Activated naive CD4-positive, alpha-beta T cell treated with anti-CD3 and anti-CD28 coated beads, Interleukin-2, amount 50 U/mL, for 72 hours (primary cell): ENCODE measurements around the gene VRK2. TPM values are rescaled to one million over a fixed set of nuclear protein-coding genes. Genes with fewer than 3 reads are reported as not detected.
A peak's percentile ranks its signal among the peaks of the same experiment; 100 is the strongest.

Experiments used
- ATAC-seq, 2 donors: fragments of 150-1000 bp; cut with Tn5 transposase; 2 replicates each; pipeline ENCODE4 v1.10.0; 2021; ENCODE audit warnings: mild to moderate bottlenecking in 2 of 2, moderate library complexity in 2 of 2
- DNase-seq, 2 donors: peaks; one replicate each; pipeline ENCODE4 v3.0.0; 2021 to 2022; ENCODE audit warnings: low spot score in 2 of 2
- H3K27ac Mint-ChIP-seq, 2 donors: one replicate each; pipeline ENCODE4 v1.8.0; 2022; ENCODE audit warnings: mild to moderate bottlenecking in 2 of 2, mixed read lengths in 2 of 2
- H3K36me3 Mint-ChIP-seq, 2 donors: one replicate each; pipeline ENCODE4 v1.8.0; 2022; ENCODE audit warnings: mixed read lengths in 2 of 2
- H3K9me3 Mint-ChIP-seq, 2 donors: one replicate each; pipeline ENCODE4 v1.8.0; 2022; ENCODE audit warnings: mixed read lengths in 2 of 2
- total RNA-seq, 2 donors: library from RNA; stranded (reverse); gene quantifications; one replicate each; pipeline ENCODE4 v1.2.3, GENCODE V29; 2022

The VRK2 gene
- 10 to 100 TPM in 1 of 2 donors, 1 to 10 TPM in 1; 6.9 to 20.9 TPM for total RNA-seq

DNA sequence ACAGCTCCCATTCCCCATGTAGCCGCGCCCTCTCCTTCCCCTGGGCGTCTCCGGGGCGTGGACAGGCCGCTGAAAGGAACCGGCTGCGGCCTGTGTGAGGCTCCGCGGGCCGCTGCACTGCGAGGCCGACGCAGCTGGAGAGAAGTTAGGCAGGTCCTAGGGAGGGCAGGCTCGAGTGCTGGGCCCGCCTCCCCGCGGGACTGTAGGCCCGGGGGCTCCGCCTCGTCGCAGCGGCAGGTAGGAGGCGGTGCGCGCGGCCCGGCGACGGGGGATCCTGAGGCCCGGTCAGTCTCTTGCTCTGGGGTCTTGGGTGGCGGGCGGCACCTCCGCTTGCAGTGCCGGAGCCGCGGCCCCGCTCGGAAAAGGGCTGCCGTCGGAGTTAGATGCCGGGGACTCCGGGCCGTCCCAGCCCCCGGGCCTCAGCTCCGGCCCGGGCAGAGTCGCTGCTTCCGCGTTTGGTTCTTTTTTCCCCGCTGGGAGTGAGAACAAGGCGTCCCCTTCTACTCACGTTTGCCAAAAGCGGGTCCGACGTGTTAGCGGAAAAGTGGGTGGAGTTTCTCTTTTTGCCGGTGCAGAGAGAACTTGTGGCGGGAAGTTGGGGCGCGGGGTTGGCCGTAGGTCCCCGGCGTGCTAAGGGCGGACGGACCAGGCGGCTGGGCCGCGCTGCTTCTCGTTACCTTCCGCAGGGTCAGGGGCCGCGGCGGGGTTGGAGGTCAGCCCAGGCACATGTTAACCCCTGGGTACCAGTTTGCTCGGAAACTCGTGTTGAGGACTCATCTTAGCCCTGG is at the start of gene VRK2:
TSS of gene VRK2 (plus strand) at position 222 of the 788 bp plus-strand sequence. CDS start 2,026 bp downstream, outside the sequence.
- H3K9me3 Mint-ChIP-seq = no peaks in the 10 kb centered on the region
- peaks cover 14 to 16% of the 10 kb centered on the region in 2 donors for H3K36me3 Mint-ChIP-seq
- H3K27ac Mint-ChIP-seq = peak within 1 kb of the TSS; percentile 86 to 98
- peak; percentile 86 to 89 for ATAC-seq
- DNase-seq = peak; percentile 80 to 89

GRCh38 chr2:58006256-58006951 is 40.2 kb upstream of the VRK2 start:
- DNase-seq = no peak
- Mint-ChIP-seq H3K36me3 (no peaks in the 10 kb centered on the region), H3K9me3 (no peaks in the 10 kb centered on the region), H3K27ac (no peak overlapping the region)
- ATAC-seq = no peak

DNA sequence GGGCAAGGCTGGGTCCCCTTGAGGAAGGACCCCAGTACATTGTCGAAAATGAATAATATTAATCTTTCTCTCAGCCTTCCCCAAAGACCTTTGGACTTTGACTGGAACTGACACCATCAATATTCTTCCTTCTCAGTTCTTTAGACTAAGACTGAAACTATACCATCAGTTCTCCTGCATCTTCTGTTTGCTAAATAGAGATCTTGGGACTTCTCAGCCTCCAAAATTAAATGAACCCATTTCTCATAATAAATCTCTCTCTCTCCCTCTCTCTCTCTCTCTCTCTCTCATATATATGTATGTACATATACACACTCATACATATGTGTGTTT is 39.7 kb upstream of the VRK2 start:
- Mint-ChIP-seq H3K27ac (no peak overlapping the region), H3K9me3 (no peaks in the 10 kb centered on the region), H3K36me3 (no peaks in the 10 kb centered on the region)
- DNase-seq = no peak
- ATAC-seq = no peak

- no peak for DNase-seq
- H3K9me3 Mint-ChIP-seq = peaks cover 0 to 9% of the 10 kb centered on the region in 2 donors
- no peak for ATAC-seq
- no peak overlapping the region for H3K27ac Mint-ChIP-seq
- no peaks in the 10 kb centered on the region for H3K36me3 Mint-ChIP-seq
Measured at GRCh38 chr2:58010599-58010998, 36.0 kb upstream of the VRK2 start.

DNA sequence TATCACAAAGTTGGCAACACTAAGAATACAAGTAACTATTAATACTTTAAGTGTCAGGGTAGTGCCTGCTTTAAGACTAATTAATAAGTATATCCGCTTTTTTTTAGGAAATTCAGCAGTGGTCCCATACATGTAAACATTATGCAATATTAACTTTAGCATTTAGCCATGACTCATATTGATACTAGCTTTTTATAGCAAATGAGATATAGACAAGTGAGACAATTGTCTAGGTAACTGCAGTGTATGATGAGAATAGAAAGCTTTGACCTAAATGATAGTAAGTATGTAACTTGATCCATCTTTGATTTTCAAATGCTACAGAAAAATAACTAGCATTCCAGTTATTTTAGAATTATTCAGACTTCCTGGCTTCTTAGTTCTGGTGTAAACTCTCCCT is 27.4 kb upstream of the VRK2 start:
- DNase-seq = no peak
- Mint-ChIP-seq H3K27ac (no peak overlapping the region), H3K36me3 (peaks cover 5 to 16% of the 10 kb centered on the region in 2 donors), H3K9me3 (peaks cover 0 to 5% of the 10 kb centered on the region in 2 donors)
- ATAC-seq = no peak

DNA sequence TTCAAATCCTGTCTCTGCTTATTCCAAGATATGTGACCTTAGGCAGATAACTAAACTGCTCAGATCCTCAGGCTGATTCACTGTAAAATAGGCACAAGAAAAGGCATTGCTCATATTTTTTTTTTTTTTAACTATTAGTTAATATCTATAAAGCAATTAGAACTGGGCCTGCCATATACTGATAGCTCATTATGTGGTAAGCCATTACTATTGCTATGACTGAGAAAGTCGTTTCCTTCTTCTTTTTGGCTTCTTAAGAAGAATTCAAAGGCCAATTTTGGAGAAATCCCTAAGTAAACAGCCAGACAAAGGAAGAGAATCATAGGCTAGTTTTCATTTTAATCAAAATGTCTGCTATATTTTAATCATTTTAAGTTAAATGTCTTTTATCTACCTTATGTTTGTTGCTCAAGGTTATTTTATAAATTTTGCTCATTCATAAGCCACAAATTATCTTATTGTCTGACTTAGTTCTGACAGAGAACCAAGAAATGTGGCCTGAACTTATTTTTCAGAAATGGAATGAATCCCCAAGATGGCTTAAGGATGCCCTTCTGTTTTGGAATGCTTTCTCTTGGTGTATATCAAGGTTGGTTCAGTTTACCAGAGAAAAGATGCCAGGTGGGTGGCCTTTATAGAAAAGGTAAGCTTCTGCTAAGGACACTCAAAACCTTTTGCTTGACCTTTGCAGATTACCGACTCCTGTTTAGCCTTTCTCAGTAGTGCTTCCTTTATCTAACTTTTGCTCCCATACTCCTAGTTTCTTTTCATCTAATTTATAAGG is 21.3 kb upstream of the VRK2 start:
- H3K36me3 Mint-ChIP-seq = peaks cover 0 to 4% of the 10 kb centered on the region in 2 donors
- no peaks in the 10 kb centered on the region for H3K9me3 Mint-ChIP-seq
- no peak for ATAC-seq
- DNase-seq = no peak
- no peak overlapping the region for H3K27ac Mint-ChIP-seq

DNA sequence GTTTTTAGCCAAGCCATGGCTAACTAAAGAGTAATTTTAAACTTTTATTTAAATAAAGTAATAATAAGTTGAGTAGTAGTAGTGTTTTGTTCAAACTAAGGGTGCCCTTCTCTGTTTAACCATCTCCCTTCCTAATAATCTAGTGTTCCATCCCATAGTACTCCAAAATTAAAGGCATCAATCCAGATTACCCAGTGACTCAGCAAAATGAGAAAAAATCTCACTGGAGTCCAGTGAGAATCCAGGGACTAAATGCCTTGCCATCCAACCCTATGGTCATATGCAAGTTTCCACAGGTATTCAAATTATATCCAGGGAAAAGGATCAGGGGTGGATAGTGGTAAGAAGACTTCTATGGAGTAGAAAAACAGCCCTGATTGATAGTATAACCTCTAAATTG is 19.6 kb upstream of the VRK2 start:
- no peak for ATAC-seq
- Mint-ChIP-seq H3K36me3 (peaks cover 0 to 3% of the 10 kb centered on the region in 2 donors), H3K27ac (no peak overlapping the region), H3K9me3 (no peaks in the 10 kb centered on the region)
- no peak for DNase-seq

- DNase-seq = no peak
- no peaks in the 10 kb centered on the region for H3K9me3 Mint-ChIP-seq
- H3K36me3 Mint-ChIP-seq = peaks cover 0 to 7% of the 10 kb centered on the region in 2 donors
- ATAC-seq = no peak
- H3K27ac Mint-ChIP-seq = no peak overlapping the region
Measured at GRCh38 chr2:58030771-58031170, 15.8 kb upstream of the VRK2 start.

DNA sequence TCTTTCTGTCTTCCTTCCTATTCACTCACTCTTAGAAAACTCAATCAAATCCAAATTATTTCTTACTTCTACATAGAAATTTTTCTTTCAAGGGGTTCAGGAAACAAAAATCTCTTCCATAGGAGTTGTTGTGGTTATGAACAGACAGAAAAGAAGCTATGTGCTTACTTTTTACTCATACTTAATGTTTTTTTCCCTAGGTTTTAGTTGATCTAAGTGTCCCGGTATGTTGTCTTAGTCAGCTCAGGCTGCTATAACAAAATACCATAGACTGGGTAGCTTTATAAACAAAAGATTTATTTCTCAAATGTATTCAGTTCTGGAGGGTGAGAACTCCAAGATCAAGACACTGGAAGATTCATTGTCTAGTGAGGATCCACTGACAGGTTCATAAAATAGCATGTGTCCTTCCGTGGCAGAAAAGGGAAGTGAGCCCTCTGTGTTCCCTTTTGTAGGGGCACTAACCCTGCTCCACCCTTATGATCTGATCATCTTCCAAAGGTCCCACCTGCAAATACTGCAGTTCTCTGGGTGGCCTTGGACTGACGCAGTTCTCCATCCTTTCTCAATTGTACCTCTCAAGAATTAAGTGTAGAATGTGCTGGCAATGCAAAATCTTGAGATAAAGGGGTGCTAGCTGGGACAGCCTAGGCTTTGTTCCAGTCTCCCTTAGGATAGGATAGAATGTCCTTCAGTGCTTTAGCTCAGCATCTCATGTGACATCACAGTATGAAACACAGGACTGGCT is 14.4 kb upstream of the VRK2 start:
- DNase-seq (no peak), ATAC-seq (no peak)
- Mint-ChIP-seq H3K27ac (no peak overlapping the region), H3K36me3 (peaks cover 0 to 7% of the 10 kb centered on the region in 2 donors), H3K9me3 (no peaks in the 10 kb centered on the region)

- Mint-ChIP-seq H3K27ac (no peak overlapping the region), H3K9me3 (no peaks in the 10 kb centered on the region), H3K36me3 (peaks cover 0 to 7% of the 10 kb centered on the region in 2 donors)
- ATAC-seq (no peak), DNase-seq (no peak)
Measured at GRCh38 chr2:58032764-58033080, 13.9 kb upstream of the VRK2 start.

- Mint-ChIP-seq H3K9me3 (no peaks in the 10 kb centered on the region), H3K36me3 (peaks cover 6 to 12% of the 10 kb centered on the region in 2 donors), H3K27ac (no peak overlapping the region)
- ATAC-seq (no peak), DNase-seq (no peak)
Measured at GRCh38 chr2:58033530-58033929, 13.1 kb upstream of the VRK2 start.

GRCh38 chr2:58035352-58035751 is 11.3 kb upstream of the VRK2 start:
- ATAC-seq (peak in 1 of 2 donors; percentile 66), DNase-seq (no peak)
- Mint-ChIP-seq H3K27ac (no peak overlapping the region), H3K9me3 (no peaks in the 10 kb centered on the region), H3K36me3 (peaks cover 6 to 14% of the 10 kb centered on the region in 2 donors)

GRCh38 chr2:58039170-58039611 is 7.4 kb upstream of the VRK2 start:
- DNase-seq (no peak), ATAC-seq (no peak)
- Mint-ChIP-seq H3K27ac (no peak overlapping the region), H3K36me3 (peaks cover 6 to 7% of the 10 kb centered on the region in 2 donors), H3K9me3 (no peaks in the 10 kb centered on the region)

DNA sequence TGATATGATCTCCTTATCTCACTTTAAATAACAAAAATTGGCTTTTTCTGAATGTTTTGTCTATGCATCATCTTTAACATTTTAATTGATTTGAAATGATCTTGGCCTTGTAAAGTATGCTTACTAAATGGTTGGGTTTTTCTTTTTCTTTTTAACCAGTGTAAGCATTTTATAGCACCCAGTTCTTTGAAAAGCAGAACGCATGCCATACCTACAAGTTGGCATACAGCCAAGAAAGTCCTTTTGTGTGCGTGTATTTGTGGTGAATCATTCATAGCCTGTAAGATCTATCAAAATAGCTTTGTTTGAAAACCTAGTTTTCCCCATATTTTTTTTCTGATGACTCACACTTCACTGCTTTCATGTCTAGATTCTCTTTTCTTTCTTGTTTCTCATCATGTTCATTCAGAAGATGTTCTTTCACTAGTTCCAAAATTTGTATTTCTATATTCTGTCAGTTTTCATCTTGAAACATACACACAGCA is 4.1 kb upstream of the VRK2 start:
- peak in 1 of 2 donors; percentile 21 for ATAC-seq
- H3K9me3 Mint-ChIP-seq = no peaks in the 10 kb centered on the region
- no peak overlapping the region for H3K27ac Mint-ChIP-seq
- DNase-seq = peak in 1 of 2 donors; percentile 26
- H3K36me3 Mint-ChIP-seq = peaks cover 6 to 17% of the 10 kb centered on the region in 2 donors

DNA sequence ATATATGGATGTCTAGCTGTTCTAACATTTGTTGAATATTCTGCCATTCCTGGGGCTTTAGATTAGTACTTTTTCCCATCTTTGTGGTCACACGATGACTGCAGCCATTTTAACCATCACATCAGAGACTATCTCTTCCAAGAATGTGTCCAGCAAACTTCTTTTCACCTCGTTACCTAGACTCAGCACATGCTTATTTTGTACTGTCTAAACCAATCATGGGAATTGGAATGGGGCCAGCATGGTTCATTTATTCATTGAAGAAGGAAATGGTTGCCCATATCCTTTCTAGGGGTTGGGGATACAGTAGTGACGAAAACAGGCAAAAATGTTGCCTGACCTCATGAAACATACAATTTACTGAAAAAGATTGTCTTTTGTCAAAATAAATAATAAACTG is 2.5 kb upstream of the VRK2 start:
- DNase-seq (no peak), ATAC-seq (no peak)
- Mint-ChIP-seq H3K27ac (peak overlapping the region in 1 of 2 donors; percentile 98), H3K9me3 (no peaks in the 10 kb centered on the region), H3K36me3 (peaks cover 8 to 11% of the 10 kb centered on the region in 2 donors)

DNA sequence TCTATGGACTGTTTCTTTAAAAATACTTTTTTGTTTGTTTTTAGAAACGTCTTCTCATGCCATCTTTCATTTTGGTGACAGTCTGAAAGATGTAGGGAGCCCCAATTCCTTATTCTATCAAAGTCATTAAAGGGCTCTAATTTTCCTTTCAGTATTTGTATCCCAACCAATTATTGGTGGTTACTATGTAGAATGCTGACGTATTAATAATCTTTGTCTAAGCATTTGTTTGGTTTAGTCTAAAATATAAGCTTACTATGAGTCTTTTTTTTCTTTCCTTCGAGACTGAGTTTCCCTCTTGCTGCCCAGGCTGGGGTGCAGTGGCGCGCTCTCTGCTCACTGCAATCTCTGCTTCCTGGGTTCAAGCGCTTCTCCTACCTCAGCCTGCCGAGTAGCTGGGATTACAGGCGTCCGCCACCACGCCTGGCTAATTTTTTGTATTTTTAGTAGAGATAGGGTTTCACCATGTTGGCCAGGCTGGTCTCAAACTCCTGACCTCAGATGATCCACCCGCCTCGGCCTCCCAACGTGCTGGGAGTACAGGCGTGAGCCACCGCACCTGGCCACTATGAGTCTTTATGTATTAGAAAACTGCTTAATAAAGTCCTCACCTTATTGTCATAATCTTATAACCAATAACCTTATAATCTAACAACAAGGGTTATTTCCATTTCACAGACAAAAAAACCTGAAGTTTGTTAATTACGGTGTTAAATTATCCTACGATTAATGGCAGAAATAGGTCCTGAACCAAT is 849 bp upstream of the VRK2 start:
- Mint-ChIP-seq H3K27ac (peak overlapping the region; percentile 86 to 98), H3K9me3 (no peaks in the 10 kb centered on the region), H3K36me3 (peaks cover 12 to 14% of the 10 kb centered on the region in 2 donors)
- ATAC-seq = no peak
- no peak for DNase-seq
